GM19328 (cell line): ENCODE measurements around the gene RAP1B.
"Not testable (repeated sequence)": the region's sequence is repeated elsewhere in the genome, so short reads cannot be mapped to it uniquely, and the experiment has no call there.

Experiments used
- ATAC-seq: cut with Tn5 transposase; IDR thresholded peaks from one replicate; pipeline ENCODE4 v1.9.1; 2021; ENCODE audit warnings: mild to moderate bottlenecking, moderate library complexity; ENCODE audit not compliant: unreplicated experiment

Gene RAP1B

DNA sequence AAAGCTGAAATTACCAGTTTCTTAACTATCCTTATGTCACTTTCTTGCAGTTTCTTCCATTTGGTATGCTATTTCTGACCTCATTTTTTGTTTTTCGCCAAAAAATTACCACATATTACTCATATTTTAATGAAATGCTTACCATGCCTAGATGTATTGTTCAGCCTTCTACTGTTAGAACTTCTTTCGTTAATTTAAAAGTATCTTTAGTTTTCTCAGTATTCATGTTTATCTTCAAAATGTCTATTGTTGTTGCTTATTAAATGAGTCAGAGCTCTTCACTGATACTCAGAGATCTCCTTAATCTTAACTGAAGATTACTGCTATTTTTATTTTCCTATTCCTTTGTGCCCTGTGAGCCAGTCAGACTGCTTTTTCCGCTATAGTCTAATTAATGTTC, 20.5 kb downstream of the RAP1B start:
- no peak for ATAC-seq

DNA sequence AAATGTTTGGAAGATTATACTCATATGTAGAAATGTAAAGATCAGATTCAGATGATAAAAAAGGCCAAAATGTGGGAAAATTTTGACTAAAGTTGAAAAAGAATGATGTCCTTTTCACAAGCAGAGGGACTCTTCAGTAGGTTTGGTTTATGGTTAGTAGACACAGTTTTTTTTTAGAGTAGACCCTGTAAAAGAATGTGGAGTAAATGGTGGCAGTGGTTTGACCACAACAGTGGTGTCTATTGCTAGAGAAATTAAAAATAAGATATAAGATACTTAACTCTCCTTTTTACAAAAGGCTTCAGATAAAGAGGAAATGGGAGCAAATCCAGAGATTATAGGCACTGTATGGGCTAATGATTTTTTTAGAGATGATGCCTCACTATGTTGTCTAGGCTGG, 21.8 kb downstream of the RAP1B start:
- no peak for ATAC-seq

DNA sequence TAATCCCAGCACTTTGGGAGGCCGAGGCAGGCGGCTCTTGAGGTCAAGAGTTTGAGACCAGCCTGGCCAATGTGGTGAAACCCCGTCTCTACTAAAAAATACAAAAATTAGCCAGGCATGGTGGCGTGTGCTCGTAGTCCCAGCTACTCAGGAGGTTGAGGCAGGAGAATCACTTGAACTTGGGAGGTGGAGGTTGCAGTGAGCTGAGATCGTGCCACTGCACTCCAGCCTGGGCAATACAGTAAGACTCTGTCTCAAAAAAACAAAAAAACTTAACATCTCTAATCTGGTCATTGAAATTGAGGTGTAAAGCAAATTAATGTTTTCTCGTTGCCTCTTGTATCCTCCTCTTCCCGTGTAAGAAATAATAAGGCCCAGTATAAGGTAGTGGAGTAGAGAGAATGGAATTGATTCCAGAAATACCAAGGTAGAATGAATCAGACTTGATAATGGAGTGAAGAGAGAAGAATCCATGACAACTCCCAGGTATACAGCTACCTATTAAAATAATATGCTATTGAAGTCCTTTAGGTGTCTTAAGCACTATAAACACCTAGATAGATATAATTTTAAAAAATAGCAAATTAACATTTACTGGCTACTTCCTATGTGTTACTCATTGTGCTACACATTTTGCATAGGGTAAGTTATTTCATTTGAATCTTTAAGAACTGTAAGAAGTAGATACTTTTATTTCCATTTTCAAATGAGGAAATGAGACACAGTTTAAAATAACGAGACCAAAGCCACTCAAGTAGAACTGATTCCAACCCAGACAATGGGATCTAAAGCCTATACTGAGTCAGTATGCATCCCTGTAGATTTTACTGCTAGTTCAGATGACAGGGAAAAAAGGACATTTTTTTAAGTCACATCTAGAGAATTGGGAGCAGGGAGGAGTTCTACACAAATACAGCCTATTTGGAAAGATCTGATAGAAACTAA, 23.2 kb downstream of the RAP1B start:
- no peak for ATAC-seq

DNA sequence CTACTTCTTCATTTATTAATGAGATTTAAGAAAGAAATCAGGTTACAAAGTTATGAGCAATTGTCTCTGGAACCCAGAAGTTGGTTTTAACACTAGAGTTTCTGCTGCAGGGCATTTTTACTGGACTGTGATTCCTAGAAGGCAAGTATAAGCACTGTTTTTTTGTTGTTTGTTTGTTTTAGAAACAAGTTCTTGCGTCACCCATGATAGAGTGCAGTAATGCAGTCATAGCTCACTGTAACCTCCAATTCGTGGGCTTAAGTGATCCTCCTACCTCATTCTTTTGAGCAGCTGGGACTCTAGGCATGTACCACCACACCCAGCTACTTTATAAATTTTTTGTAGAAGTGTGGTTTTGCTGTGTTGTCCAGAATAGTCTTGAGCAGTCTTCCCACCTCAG, 25.6 kb downstream of the RAP1B start:
- no peak for ATAC-seq

DNA sequence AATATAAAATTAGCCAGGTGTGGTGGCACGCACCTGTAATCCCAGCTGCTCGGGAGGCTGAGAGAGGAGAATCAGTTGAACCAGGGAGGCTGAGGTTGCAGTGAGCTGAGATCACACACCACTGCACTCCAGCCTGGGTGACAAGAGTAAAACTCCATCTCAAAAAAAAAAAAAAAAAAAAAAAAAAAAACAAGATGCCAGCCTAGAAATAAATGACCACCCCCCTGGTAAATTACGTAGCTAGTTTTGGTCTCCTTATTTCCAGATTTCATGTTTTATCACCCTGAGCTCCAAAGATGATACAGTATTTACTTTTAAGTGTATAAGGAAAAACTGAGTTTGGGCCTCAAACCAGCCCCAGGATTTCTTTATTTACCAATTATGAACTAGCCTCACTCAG, 26.7 kb downstream of the RAP1B start:
- ATAC-seq = not testable (repeated sequence)

DNA sequence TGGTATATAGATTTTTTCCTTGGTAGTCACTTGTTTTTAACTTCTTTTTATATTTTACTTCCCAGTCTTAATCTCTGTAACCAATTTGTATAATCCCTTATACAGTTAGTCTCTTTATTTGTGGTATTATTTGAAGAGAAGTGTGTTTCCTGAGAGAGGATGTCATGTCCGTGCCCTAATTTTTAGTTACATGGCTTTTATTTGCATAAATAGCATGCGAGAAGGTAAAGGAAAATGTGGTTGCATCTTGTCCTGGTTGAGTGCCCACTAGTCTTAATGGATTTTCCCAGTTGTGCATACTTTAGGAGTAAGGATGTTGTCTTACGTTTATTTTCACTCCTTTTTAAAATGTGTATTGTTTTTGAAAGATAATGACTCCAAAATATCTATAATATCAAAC, 27.5 kb downstream of the RAP1B start:
- no peak for ATAC-seq

DNA sequence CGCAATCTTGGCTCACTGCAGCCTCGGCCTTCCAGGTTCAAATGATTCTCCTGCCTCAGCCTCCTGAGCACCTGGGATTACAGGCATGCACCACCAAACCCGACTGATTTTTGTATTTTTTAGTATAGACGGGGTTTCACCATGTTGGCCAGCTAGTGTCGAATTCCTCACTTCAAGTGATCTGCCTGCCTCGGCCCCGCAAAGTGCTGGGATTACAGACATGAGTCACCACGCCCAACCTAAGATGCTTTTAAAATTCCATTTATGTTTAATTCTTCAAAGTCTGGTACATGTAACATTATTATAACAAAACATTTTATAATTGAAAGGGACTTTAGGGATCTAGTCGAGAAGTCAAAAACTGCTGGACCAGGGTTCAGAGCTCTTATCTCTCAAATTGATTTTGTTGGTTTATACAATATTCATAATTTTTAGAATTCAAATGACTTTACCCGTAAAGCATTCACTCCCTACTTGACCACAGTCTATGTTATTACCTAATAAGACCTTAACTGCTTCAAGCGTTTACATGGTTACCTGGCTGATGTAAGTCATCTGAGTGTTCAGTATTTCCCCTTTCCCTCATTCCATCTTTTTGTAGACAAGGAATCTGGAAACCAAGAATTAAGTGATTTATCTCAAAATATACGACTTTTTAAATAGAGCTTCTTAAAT, 28.2 kb downstream of the RAP1B start:
- ATAC-seq = no peak

DNA sequence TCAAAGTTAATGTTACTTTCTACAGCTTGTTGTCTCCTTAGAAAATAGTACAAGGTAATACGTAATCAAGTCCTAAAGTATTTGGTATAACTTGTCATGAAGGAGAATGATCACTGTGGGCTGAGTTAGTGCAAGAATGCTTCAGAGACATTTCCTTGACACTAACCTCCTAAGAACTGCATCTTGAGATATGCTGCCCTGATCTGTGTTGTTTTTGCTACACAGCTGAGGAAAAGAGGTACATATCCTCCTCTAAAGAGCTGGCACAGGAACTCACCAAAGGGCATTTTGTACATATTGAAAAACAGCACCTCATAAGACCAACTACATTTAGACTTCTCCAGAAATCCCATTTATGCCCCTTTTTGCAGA, 28.7 kb downstream of the RAP1B start:
- no peak for ATAC-seq

DNA sequence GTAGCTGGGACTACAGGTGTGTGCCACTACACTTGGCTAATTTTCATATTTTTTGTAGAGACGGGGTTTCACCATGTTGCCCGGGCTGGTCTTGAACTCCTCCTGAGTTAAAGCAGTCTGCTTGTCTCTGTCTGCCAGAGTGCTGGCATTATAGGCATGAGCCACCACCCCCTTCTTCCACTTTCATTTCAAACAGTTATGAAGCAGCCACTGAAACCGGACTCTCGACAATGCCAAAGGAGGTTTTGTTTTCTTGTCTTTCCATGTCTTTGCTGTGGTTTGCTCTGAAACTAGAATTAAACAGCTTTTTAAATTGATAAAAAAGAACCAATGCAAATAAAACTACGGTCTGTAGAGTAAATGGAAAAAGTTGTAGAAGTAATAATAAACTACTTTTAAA, 30.4 kb downstream of the RAP1B start:
- ATAC-seq = peak; percentile 82

DNA sequence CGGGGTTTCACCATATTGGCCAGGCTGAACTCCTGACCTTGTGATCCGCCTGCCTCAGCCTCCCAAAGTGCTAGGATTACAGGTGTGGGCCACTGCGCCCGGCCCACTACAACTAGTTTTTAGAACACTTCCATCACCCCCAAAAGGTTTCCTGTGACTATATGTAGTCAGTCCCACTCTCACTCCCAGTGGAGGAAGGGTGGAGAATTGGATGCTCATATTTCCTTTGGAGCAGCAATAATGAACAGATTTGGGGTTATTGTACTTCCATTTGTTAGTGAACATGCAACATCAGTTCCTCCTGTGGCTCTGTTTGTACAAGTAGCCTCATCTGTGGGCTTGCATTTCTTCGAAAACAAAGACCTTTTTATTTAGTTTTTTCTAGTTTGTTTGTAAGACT, 35.8 kb downstream of the RAP1B start:
- no peak for ATAC-seq

DNA sequence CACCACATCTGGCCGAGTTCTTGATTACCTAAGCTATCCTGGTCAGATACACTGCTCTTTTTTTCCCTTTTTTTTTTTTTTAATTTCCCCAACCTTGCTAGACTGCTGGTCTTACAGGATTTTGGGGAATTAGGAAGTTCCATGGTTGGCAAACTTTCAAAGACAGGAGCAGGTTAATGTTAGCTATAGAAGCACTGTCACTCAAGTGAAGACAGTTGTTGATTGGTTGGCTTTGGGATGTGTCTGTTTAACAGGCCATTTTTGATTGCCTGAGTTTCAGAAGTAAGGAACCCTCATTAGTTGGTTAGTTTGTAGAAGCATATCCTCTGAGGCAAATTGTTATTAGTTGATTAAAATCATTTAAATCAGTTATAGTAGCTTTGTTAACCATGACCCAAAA, 36.8 kb downstream of the RAP1B start:
- ATAC-seq = no peak

DNA sequence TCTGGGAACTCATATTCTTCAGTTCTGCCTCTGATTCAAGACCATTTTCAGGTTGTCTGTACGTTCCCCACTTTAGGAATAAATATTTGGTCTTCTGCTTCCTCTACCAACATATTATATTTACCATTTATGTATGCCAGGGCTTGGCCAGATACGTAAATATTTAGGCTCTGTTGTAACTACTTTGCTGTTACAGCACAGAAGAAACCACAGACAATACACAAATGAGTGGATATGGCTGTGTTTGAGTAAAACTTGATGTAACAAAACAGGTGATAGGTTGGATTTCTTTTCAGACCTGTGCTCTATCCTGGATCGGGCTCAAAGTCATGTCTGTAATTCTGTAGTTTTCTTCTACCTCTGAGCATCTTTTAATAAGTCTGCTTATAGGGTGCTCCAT, 37.5 kb downstream of the RAP1B start:
- no peak for ATAC-seq

DNA sequence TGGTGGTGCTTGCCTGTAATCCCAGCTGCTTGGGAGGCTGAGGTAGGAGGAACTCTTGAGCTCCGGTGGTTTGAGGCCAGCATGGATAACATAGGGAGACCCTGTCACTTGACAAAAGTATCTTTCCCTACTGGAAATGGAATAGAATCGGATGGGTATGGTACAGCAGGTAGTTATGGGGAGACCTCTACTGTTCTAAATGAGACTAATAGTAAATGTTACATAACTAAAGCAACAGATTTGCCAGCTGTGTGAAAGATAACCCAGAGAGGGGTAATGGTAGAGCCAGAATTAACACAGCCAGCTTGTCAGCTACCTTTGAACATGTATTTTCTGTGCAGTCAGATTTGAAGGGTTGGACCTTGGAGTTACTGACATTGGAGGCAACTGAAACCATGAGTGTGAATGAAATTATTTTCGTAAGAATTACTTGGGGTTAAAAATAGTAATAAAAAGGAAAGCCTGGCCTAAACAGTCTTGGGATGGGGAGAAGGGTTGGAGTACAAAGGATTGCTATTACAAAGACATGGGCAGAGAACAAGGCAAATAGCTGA, 54.4 kb downstream of the RAP1B start:
- ATAC-seq = no peak

DNA sequence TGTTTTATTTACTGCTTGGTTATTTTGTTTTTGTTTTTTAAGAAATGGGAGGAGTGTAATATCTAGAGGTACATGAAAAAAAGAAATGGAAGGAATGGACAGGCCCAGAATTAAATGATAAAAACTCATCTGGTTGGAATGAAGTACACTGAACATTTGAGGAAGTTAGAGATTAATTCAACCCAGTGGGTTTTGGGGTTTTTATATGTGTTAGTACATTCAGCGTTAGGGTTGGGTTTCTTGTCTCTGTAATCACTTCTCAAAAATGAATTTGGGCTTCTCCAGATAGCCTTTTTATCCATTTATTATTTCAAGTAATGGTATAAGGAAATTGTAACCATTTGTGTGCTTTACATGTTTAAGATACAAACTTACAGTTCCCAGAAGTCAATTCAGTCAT, 56.6 kb downstream of the RAP1B start:
- ATAC-seq = no peak

DNA sequence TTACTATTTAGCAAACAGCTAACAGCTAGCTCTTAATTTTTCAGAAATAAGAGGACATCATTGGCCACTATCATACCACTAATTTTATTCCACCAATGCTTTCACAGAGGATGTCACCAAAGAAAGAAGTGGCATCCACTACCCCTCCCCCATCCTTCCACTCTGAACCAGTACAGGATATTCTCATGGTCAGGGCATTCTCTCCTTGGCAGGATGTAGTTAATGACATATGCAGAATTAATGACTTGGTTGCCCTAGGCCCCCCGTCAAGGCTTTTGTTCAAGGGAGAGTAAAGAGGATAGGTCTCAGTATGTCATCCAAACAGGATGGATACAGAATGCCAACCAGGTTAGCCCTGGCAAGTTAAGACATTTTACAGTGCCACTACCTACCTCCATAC, 57.2 kb downstream of the RAP1B start:
- no peak for ATAC-seq

DNA sequence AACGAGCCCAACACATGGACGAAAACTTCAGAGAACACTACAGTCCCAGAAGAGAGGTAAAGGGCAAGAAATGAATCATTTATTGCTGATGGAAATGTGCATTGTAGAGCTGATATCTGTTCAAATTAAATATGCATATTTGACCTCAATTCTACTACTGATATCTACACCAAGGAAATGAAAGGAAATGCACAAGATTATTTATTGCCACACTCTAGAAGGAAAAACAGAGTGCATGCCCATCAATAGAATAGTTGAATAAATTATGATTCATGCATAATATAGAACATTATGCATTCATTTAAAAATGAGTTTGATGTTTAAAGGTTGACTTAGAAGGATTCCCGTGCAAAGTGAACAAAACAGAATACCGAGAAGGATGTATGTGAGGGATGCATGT, 60.5 kb downstream of the RAP1B start:
- no peak for ATAC-seq

DNA sequence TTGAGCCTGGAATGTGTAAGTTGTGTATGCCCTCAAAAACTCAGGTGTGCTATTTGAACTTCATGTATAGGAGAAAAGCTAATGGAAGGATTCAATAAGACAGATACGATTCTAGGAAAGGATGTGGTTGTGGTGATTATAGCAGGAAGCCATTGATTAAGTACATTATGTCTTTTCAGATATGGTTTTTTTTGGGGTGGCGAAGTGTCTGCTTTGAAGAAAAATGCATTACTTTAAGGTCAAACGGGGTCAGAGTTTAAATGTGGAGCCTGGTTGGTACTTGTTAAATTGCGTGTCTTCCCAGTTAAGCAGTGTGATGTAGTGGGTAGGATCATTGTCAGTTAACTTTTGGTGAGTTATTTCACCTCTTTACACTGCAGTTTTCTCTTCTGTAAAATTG, 63.1 kb downstream of the RAP1B start:
- no peak for ATAC-seq

DNA sequence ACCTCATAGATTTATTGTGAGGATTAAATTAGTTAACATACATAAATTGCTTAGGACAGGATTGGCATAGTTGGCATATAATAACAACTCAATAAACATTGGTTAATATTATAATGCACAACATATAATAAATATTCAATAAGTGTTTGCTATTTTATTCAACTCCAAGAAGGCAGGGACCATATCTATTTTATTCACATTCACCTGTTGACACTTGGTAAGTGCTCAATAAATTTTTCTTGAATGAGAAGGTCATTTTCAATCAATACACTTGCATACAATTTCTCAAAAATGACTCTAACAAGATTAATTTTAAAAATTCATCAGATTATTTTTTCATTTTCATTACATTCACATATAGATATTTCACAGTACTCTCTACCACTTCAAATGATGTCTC, 63.7 kb downstream of the RAP1B start:
- ATAC-seq = no peak

DNA sequence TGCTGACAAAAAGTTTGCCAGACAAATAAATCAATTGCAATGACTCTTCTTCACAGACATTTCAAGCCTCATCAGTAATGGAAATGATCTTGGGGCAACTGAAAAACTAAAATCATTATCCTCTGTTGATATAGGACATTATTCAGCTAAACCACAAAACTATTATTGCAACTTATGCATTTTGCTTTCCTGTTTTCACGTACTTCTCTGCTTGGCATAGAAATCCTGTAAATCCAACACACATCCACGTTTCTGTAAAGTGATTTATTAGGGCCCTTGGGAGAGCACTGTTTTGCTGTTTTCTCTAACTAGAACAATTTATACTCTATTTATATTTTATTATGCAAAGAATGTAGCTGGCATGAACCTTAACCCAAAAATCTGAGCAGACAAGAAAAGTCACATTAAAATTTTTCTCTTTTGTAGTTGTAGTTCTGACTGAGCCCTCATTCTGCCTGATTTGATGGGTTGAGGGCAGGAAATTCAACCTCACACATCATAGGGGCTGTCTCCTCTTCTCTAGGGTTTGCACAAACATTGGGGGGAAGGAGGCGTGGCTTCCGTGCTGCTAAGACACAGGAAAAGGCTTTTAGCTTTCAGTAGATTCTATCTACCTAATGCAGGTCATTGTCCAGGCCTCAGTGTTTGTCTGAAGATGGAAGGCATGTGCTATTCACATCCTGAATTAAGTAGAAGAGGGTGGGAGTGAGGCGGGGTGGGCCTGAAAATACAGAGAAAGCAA, 64.6 kb downstream of the RAP1B start:
- no peak for ATAC-seq

DNA sequence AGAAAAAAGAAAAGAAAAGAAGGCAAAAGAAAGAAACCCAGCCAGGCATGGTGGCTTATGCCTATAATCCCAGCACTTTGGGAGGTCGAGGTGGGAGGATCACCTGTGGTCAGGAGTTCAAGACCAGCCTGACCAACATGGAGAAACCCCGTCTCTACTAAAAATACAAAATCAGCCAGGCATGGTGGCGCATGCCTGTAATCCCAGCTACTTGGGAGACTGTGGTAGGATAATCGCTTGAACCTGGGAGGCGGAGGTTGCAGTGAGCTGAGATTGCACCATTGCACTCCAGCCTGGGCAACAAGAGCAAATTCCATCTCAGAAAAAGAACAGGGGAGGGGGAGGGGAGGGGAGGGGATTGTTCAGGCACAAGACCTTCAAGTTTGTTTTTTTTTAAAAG, 66.2 kb downstream of the RAP1B start:
- not testable (repeated sequence) for ATAC-seq

DNA sequence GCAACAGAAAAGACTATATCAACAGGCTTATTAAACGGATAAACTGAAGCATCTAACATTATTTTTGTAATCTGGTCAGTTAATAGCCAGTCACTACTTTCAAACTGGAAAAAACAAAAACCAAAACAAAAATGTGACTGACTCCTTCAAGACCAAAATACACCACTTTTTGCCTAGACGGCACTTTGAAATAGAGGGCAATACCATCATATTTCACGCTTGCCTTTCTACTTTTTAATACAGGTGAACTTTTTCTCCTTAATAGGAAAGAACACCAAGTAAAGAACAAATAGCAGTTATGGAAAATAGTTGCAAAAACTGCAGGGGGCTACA, 75.5 kb downstream of the RAP1B start:
- ATAC-seq = no peak
